Islet precursor cell (in vitro differentiated cells): ENCODE measurements around the gene PRKAR2B.

Experiments used
- DNase-seq: peaks from one replicate; pipeline ENCODE4 v3.0.0-alpha.2; 2018

Gene PRKAR2B

GRCh38 chr7:107196834-107197610, 152.5 kb downstream of the PRKAR2B start:
- no peak for DNase-seq

GRCh38 chr7:107201795-107202450, 157.4 kb downstream of the PRKAR2B start:
- DNase-seq: peak; percentile 67

GRCh38 chr7:107203607-107204006, 159.1 kb downstream of the PRKAR2B start:
- no peak for DNase-seq

GRCh38 chr7:107206136-107206535, 161.6 kb downstream of the PRKAR2B start:
- DNase-seq: no peak

GRCh38 chr7:107206706-107207105, 162.2 kb downstream of the PRKAR2B start:
- no peak for DNase-seq

GRCh38 chr7:107207459-107207858, 163.0 kb downstream of the PRKAR2B start:
- DNase-seq: no peak

- no peak for DNase-seq
Observed at GRCh38 chr7:107208024-107208521, 163.6 kb downstream of the PRKAR2B start.

GRCh38 chr7:107208563-107208962, 164.1 kb downstream of the PRKAR2B start:
- no peak for DNase-seq

- no peak for DNase-seq
Observed at GRCh38 chr7:107209565-107209964, 165.1 kb downstream of the PRKAR2B start.

GRCh38 chr7:107210400-107210799, 165.9 kb downstream of the PRKAR2B start:
- DNase-seq: no peak
